Panc1 (cell line): ENCODE measurements around the gene FOXP4.

Source experiments
- CTCF ChIP-seq: fragments of 450-650 bp; IDR thresholded peaks from 2 replicates; pipeline ENCODE4 v1.5.1; 2017; ENCODE audit warnings: mild to moderate bottlenecking
- POLR2AphosphoS5 ChIP-seq: IDR thresholded peaks from 2 replicates; pipeline ENCODE4 v1.6.1; 2012; ENCODE audit warnings: mild to moderate bottlenecking, low read depth, low read length, moderate library complexity
- REST ChIP-seq, 2 experiments: IDR thresholded peaks; 2 replicates each; pipeline ENCODE4 v1.6.1; 2011 to 2012; ENCODE audit warnings: low read depth in 2 of 2, control low read depth in 1 of 2, low read length in 1 of 2, mild to moderate bottlenecking in 1 of 2, moderate library complexity in 1 of 2; ENCODE audit not compliant: insufficient read depth in 1 of 2

- TF ChIP-seq CTCF (no peak), POLR2AphosphoS5 (no peak), REST (IDR thresholded peaks at IDR 0.05; ENCODE audit: insufficient read depth in 1 of 2, low read depth in 2 of 2, low read length in 1 of 2) (no peak)
Measured at GRCh38 chr6:41551857-41552256, 5.7 kb downstream of the FOXP4 start.
